GM21825 (cell line): ENCODE results near the gene KIF26A.

ENCODE experiments used
- ATAC-seq: cut with Tn5 transposase; IDR thresholded peaks from one replicate; pipeline ENCODE4 v1.9.1; 2021; ENCODE audit warnings: mild to moderate bottlenecking, moderate library complexity; ENCODE audit not compliant: unreplicated experiment

KIF26A gene

GRCh38 chr14:104130974-104131651 lies 7.3 kb upstream of the KIF26A start:
- ATAC-seq: no peak

DNA sequence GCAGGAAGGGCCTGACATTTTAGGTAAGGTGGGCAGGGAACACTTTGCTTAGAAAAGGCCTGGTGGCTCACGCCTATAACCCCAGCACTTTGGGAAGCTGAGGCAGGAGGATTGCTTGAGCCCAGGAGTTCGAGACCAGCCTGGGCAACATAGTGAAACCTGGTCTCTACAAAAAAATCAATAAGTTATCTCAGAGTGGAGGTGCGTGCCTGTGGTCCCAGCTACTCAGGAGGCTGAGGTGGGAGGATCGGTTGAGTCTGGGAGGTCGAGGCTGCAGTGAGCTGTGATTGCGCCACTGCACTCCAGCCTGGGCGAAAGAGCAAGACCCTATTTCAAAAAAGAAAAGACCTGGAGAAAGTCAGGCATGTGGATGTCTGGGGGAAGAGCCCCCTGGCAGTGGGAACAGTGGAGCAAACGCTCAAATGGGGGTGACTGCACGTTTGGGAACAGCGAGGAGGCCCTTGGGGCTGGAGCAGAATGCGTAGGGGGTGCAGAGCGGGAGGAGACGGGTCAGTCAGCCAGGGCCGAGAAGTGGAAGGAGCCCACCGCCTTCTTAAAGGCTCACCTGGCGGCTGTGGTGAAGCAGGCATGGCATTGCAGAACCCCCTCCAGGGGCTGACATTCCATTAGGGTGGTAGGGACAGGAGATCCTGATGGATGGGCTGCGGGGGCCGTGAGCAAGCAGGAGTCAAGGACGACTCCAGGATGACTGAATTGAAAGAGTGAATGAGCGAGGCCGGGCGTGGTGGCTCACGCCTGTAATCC lies 6.2 kb upstream of the KIF26A start:
- no peak for ATAC-seq

GRCh38 chr14:104132981-104133380 lies 5.4 kb upstream of the KIF26A start:
- ATAC-seq: no peak

GRCh38 chr14:104133496-104133895 lies 4.9 kb upstream of the KIF26A start:
- ATAC-seq: no peak

DNA sequence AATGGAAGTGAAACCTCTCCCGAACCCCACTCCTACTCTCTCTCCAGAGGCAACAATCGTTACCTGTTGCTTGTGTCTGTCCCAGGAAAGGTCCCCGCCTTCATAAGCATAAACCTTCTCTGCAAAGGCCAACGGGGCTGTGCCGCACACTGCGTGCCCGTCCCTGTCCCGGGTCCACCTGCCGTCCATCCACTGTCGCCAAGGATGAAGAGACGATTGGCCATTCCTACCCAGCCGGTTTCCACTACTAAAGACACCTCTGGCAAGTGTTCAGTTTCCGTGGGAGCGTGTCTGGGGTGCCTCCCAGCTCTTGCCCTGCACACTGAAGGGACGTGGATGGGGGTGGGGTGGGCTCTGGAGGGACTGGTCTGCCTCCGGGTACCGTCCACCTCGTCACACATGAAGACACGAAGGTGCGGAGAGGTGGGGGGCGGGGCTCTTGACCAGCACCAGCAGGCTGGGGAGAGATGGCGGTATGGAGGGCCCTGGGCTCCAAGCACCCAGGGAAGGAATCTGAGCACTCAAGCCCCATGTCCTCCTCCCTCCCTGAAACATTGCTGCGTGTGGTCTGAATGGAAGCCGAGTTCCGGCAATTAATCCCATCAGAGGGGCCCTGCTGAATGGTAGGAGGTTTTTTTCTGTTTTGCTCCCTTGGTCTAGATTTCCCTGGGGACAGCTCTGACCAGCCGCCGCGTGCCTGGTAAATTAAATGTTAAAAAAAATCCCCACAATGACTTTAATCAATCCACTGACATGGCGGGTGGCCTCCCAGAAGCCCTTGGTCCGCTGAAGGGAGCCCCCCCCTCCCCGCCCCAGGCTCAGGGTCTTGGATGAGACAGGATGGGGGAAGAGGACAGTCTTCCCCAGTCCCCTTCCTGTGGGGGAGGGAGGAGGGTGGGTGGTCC lies 4.1 kb upstream of the KIF26A start:
- no peak for ATAC-seq

GRCh38 chr14:104135121-104135903 lies 3.1 kb upstream of the KIF26A start:
- no peak for ATAC-seq

DNA sequence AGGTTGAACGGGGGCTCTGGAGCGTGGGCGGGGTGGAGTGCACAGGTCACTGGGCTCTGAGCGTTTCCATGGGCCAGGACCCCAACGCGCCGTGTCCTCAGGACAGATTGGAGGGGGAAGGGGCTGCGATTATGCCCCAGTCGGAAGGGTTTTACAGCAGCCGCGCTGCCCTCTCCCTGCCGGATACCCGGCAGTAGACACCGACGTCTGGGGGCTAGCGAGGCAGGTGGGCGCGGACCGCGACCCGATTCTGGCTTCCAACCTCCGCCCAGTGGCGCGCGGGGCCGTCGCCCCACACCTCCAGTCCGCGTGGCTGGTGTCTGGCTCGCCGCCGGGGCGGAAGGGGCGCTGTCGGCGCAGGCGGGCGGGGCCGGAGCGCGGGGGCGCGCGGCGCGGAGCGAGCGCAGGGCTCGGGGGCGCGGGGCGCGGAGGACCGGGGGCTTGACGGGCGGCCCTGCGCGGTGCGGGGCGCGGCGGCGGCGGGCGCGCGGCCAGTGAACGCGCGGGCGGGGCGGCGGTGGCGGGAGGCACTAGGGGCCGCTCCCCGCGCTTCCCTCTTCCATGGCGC lies 2.4 kb upstream of the KIF26A start:
- ATAC-seq: no peak

GRCh38 chr14:104136472-104137296 lies 1.7 kb upstream of the KIF26A start:
- ATAC-seq: no peak

GRCh38 chr14:104137297-104138097 lies 890 bp upstream of the KIF26A start:
- no peak for ATAC-seq

DNA sequence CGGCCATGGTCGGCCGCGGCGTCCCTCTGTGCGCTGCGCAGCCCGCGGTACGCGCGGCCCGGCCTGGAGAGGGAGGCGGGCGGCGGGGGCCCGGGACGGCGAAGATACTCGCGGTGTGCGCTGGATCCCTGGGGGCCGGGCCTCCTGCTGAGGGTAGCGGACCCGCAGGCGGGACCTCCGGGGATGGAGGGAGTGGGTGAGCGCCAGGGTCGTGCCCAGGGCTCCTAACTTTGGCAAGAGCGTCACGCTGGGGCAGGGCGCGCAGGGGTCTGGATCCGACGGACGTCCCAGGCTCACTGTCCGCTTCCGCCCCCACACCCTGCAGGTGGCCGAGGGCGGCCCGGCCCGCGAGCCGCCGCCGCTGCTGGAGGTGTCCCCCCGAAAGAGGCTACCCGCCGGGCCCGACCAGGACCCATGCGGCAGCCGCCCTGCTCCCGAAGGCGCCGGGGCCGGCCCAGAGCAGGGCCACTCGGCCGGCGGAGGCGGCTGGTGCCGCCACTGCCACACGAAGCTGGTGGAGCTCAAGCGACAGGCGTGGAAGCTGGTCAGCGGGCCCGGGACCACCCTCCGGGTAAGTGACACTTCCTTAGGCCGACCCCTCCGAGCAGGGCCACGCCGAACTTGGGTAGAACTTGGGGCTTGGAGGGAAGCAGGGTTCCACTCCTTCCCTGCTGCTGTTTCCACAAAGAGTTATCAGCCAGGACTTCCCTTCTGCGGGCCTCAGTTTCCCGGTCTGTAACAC lies 502 bp downstream of the KIF26A start:
- no peak for ATAC-seq

GRCh38 chr14:104139460-104140212 lies 1.2 kb downstream of the KIF26A start:
- ATAC-seq: no peak

- ATAC-seq: no peak
These were observed 1.8 kb downstream of the KIF26A start for GRCh38 chr14:104140213-104140462.

- ATAC-seq: no peak
These were observed 2.3 kb downstream of the KIF26A start for GRCh38 chr14:104140463-104141331.

DNA sequence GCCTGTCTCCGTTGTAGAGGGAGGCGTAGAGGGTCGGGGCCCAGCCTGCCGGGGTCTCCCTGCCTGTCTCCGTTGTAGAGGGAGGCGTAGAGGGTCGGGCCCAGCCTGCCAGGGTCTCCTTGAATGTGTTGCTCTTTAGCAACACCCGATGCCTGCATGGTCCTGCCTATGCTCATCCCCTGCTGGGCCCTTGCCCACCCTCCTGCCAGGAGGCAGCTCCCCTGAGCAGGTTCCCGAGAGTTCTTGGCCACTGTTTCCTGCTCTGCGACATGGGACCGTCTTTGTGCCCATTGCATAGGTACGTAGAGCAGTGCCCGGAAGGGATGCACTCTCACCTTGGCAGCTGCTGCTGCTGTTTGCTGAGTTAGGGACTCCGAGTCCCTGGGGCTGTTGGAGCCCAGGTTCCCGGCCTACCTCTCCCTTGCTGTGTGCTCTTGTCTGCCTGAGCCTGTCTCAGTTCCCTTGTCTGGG lies 3.3 kb downstream of the KIF26A start:
- no peak for ATAC-seq

DNA sequence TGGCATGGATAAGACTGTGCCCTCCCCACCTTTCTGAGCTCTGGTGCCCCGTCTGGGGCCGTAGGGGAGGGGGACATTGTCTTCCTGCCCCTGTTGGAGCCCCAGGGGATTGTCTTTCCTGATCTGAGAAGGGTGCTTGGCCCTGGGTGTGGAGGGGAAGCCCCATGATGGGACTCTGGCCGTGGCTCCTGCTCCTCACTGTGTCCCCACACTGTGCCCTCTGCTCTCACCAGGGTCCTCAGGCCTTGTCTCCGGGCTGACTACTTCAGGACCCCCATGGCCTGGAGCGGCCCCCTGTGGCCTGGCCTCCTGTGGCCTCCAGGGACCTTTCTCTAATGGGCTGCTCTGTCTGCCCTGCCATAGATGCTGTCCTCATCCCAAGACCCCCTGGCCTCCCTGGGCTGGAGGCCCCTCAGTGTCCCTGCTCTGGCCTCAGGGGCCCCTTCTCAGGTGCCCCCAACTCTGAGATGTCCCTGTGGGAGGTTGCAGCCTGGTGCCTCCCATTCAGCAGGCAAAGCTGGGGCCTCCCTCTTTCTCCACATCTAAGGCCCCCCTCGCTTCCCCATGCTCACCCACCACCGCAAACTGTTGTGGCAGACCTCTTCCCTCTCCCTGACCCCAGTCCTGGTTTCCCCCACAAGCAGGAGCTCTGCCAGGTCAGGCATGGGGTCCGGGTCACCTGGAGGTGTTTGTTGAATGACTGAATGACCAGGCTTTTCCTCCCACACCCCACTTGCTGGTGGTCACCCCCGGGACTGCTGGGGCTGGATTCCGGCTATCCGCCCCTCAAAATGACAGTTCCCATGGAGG lies 4.0 kb downstream of the KIF26A start:
- ATAC-seq: no peak
